ENCODE data around the gene TPSAB1.

TPSAB1 gene

GRCh38 chr16:1200014-1200627, 40.4 kb upstream of the TPSAB1 start:
- H3K27me3 ChIP-seq (replicated peaks; ENCODE audit: control insufficient read depth, insufficient read depth, low read length): no peaks in the 10 kb centered on the region
- no peak for DNase-seq (ENCODE audit: extremely low read depth, insufficient read length)
- H3K4me3 ChIP-seq (replicated peaks; ENCODE audit: low read depth, low read length): no peak overlapping the region
- H3K36me3 ChIP-seq (ENCODE audit: control insufficient read depth, insufficient read depth, low read length): no peaks in the 10 kb centered on the region
- TF ChIP-seq CTCF (IDR thresholded peaks at IDR 0.05; ENCODE audit: insufficient read depth, low read length, poor library complexity, severe bottlenecking): no peak

GRCh38 chr16:1201444-1201843, 39.1 kb upstream of the TPSAB1 start:
- Histone ChIP-seq H3K36me3 (ENCODE audit: control insufficient read depth, insufficient read depth, low read length) (no peaks in the 10 kb centered on the region), H3K4me3 (replicated peaks; ENCODE audit: low read depth, low read length) (no peak overlapping the region), H3K27me3 (replicated peaks; ENCODE audit: control insufficient read depth, insufficient read depth, low read length) (no peaks in the 10 kb centered on the region)
- no peak for DNase-seq (ENCODE audit: extremely low read depth, insufficient read length)
- no peak for TF ChIP-seq CTCF (IDR thresholded peaks at IDR 0.05; ENCODE audit: insufficient read depth, low read length, poor library complexity, severe bottlenecking)

GRCh38 chr16:1202274-1202673, 38.2 kb upstream of the TPSAB1 start:
- no peaks in the 10 kb centered on the region for H3K27me3 ChIP-seq (replicated peaks; ENCODE audit: control insufficient read depth, insufficient read depth, low read length)
- TF ChIP-seq CTCF (IDR thresholded peaks at IDR 0.05; ENCODE audit: insufficient read depth, low read length, poor library complexity, severe bottlenecking): no peak
- no peaks in the 10 kb centered on the region for H3K36me3 ChIP-seq (ENCODE audit: control insufficient read depth, insufficient read depth, low read length)
- no peak overlapping the region for H3K4me3 ChIP-seq (replicated peaks; ENCODE audit: low read depth, low read length)
- no peak for DNase-seq (ENCODE audit: extremely low read depth, insufficient read length)

- Histone ChIP-seq H3K36me3 (ENCODE audit: control insufficient read depth, insufficient read depth, low read length) (no peaks in the 10 kb centered on the region), H3K4me3 (replicated peaks; ENCODE audit: low read depth, low read length) (no peak overlapping the region), H3K27me3 (replicated peaks; ENCODE audit: control insufficient read depth, insufficient read depth, low read length) (no peaks in the 10 kb centered on the region)
- no peak for DNase-seq (ENCODE audit: extremely low read depth, insufficient read length)
- no peak for TF ChIP-seq CTCF (IDR thresholded peaks at IDR 0.05; ENCODE audit: insufficient read depth, low read length, poor library complexity, severe bottlenecking)
These were observed 35.6 kb upstream of the TPSAB1 start for GRCh38 chr16:1204933-1205332.

GRCh38 chr16:1206326-1206725, 34.2 kb upstream of the TPSAB1 start:
- no peaks in the 10 kb centered on the region for H3K27me3 ChIP-seq (replicated peaks; ENCODE audit: control insufficient read depth, insufficient read depth, low read length)
- no peak for TF ChIP-seq CTCF (IDR thresholded peaks at IDR 0.05; ENCODE audit: insufficient read depth, low read length, poor library complexity, severe bottlenecking)
- H3K4me3 ChIP-seq (replicated peaks; ENCODE audit: low read depth, low read length): no peak overlapping the region
- no peaks in the 10 kb centered on the region for H3K36me3 ChIP-seq (ENCODE audit: control insufficient read depth, insufficient read depth, low read length)
- DNase-seq (ENCODE audit: extremely low read depth, insufficient read length): no peak

GRCh38 chr16:1206786-1207185, 33.7 kb upstream of the TPSAB1 start:
- Histone ChIP-seq H3K27me3 (replicated peaks; ENCODE audit: control insufficient read depth, insufficient read depth, low read length) (no peaks in the 10 kb centered on the region), H3K36me3 (ENCODE audit: control insufficient read depth, insufficient read depth, low read length) (no peaks in the 10 kb centered on the region)

More at GRCh38 chr16:1206786-1207185, 33.7 kb upstream of the TPSAB1 start:
- no peak for TF ChIP-seq CTCF (IDR thresholded peaks at IDR 0.05; ENCODE audit: insufficient read depth, low read length, poor library complexity, severe bottlenecking)
- H3K4me3 ChIP-seq (replicated peaks; ENCODE audit: low read depth, low read length): no peak overlapping the region
- no peak for DNase-seq (ENCODE audit: extremely low read depth, insufficient read length)
